ENCODE measurements around the gene MMD. TPM values are rescaled to one million over a fixed set of nuclear protein-coding genes. Genes with fewer than 3 reads are reported as not detected.
"Not testable (repeated sequence)": the region's sequence is repeated elsewhere in the genome, so short reads cannot be mapped to it uniquely, and the experiment has no call there.

MMD gene, protein sequence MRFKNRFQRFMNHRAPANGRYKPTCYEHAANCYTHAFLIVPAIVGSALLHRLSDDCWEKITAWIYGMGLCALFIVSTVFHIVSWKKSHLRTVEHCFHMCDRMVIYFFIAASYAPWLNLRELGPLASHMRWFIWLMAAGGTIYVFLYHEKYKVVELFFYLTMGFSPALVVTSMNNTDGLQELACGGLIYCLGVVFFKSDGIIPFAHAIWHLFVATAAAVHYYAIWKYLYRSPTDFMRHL
- total RNA-seq: 22.3 and 22.9 TPM in 2 replicates

DNA sequence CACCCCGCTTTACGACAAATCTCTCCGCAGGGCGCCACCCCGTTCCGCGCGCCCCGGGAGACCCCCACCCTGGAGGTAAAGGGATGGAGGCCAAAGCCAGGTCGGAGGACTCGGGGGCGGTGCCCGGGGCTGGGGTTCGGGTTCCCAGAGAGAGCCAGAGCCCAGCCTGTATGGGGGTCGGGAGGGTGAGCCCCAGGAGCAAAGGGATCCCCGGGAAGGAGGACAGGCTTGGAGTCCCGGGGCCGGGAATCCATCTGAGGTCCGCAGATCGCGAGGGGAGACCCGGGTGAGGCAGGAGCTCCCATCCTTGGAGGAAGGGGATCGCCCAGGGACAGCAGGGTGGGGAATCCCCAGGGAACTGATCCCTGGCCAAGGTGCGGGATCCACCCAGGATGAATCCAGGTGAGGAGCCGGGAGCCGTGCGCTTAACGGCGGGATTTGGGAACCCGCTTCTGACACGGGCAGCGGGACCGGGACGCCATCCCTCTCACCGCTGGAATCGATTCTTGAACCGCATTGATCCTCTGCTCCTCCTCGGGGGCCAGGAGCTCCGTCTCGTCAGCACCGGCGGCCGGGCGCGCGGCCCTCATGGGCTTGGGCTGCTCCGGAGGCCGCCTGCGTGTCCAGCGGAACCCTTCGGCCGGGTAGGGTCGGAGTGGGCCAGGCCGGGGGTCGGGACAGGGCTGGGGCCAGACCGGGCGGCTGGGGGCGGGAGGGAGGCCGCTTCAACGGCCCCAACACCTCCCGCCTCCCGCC lies at the start of gene MMD:
Gene MMD (minus strand): TSS at position 657 of the 756 bp plus-strand sequence. CDS start 140 bp downstream, at position 517.
- TF ChIP-seq, protein P1, sequence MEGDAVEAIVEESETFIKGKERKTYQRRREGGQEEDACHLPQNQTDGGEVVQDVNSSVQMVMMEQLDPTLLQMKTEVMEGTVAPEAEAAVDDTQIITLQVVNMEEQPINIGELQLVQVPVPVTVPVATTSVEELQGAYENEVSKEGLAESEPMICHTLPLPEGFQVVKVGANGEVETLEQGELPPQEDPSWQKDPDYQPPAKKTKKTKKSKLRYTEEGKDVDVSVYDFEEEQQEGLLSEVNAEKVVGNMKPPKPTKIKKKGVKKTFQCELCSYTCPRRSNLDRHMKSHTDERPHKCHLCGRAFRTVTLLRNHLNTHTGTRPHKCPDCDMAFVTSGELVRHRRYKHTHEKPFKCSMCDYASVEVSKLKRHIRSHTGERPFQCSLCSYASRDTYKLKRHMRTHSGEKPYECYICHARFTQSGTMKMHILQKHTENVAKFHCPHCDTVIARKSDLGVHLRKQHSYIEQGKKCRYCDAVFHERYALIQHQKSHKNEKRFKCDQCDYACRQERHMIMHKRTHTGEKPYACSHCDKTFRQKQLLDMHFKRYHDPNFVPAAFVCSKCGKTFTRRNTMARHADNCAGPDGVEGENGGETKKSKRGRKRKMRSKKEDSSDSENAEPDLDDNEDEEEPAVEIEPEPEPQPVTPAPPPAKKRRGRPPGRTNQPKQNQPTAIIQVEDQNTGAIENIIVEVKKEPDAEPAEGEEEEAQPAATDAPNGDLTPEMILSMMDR (IDR thresholded peaks at IDR 0.05; ENCODE audit: insufficient read depth, low read length, poor library complexity, severe bottlenecking): no peak
- Histone ChIP-seq H3K36me3 (ENCODE audit: control insufficient read depth, insufficient read depth, low read length) (no peaks in the 10 kb centered on the region), H3K27me3 (ENCODE audit: control insufficient read depth, insufficient read depth, low read length) (no peaks in the 10 kb centered on the region), H3K4me3 (ENCODE audit: low read depth, low read length) (peak within 1 kb of the TSS; percentile 79)
- no peak for DNase-seq (ENCODE audit: low read depth)

DNA sequence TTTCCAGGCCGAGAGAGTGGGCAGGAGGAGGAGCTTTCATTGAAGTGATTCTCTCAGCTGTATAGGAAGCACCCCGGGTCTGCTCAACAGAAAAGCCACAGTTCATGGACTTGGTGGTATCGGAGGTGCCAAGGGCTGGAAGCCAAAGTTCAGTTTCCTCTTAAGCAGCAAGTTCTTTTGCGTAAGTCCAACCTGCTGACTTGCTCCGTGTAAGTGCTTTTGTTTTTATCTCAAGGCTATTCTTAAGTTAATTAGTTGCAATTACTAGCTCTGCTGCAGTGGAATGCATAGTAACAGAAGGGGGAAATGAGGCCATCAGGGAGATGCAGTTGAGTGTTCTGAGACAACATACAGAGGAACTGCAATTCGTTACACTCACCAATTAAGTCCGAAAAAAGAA lies 45.0 kb upstream of the MMD start:
- DNase-seq (ENCODE audit: low read depth): no peak
- H3K36me3 ChIP-seq (ENCODE audit: control insufficient read depth, insufficient read depth, low read length): no peaks in the 10 kb centered on the region
- TF ChIP-seq, protein P1 (IDR thresholded peaks at IDR 0.05; ENCODE audit: insufficient read depth, low read length, poor library complexity, severe bottlenecking): no peak
- H3K4me3 ChIP-seq (ENCODE audit: low read depth, low read length): no peak overlapping the region
- H3K27me3 ChIP-seq (ENCODE audit: control insufficient read depth, insufficient read depth, low read length): no peaks in the 10 kb centered on the region

DNA sequence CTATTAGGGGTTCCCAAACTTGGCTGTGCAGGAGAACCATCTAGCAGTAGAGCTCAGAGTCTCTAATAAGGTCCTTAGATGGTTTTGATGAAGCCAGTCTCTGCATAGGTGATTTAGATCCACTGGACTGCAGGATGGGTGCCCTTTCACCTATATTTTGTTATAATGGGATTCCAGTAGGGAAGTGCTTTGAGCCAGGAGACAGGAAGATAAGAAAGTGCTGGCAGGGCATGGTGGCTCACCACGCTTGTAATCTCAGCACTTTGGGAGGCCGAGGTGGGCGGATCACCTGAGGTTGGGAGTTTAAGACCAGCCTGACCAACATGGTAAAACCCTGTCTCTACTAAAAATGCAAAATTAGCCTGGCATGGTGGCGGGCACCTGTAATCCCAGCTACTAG lies 44.1 kb upstream of the MMD start:
- not testable (repeated sequence) for H3K4me3 ChIP-seq (ENCODE audit: low read depth, low read length); H3K36me3 ChIP-seq (ENCODE audit: control insufficient read depth, insufficient read depth, low read length); H3K27me3 ChIP-seq (ENCODE audit: control insufficient read depth, insufficient read depth, low read length); DNase-seq (ENCODE audit: low read depth)

DNA sequence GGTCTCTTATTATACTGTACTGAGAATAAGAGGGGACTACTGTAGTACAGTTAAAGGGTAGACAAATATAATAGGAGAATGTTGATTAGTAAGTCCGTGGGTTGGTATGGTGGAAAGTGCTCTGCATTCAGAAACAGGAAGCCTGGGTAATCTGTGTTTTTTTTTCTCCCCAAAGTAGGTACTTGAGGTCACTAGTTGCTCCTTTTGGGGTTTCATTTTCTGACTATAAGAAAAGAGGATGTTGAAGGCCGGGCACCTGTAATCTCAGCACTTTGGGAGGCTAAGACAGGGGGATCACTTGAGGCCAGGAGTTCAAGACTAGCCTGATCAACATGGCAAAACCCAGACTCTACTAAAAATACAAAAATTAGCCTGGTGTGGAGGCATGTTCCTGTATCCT lies 42.0 kb upstream of the MMD start:
- Histone ChIP-seq H3K4me3 (ENCODE audit: low read depth, low read length) (no peak overlapping the region), H3K36me3 (ENCODE audit: control insufficient read depth, insufficient read depth, low read length) (no peaks in the 10 kb centered on the region), H3K27me3 (ENCODE audit: control insufficient read depth, insufficient read depth, low read length) (no peaks in the 10 kb centered on the region)
- TF ChIP-seq, protein P1 (IDR thresholded peaks at IDR 0.05; ENCODE audit: insufficient read depth, low read length, poor library complexity, severe bottlenecking): no peak
- DNase-seq (ENCODE audit: low read depth): no peak

DNA sequence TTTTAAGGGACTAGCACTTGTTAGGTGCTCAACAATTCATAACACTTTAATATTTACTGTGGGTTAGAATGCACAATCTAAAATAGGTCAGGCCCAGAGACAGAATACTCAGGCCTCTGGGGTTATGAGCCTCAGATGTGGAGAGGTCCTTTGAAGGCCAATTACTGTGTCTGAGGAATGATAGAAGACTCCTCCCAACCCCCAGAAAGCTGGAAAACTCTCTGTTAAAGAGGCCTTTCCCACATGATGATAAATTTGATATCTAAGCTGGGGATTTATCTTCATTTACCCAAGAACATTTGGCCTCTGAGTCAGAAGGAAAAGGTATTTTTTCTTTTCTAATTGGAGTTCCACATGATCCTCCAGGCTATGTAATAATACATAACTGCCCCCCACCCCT lies 41.1 kb upstream of the MMD start:
- no peak for DNase-seq (ENCODE audit: low read depth)
- TF ChIP-seq, protein P1 (IDR thresholded peaks at IDR 0.05; ENCODE audit: insufficient read depth, low read length, poor library complexity, severe bottlenecking): no peak
- Histone ChIP-seq H3K4me3 (ENCODE audit: low read depth, low read length) (no peak overlapping the region), H3K27me3 (ENCODE audit: control insufficient read depth, insufficient read depth, low read length) (no peaks in the 10 kb centered on the region), H3K36me3 (ENCODE audit: control insufficient read depth, insufficient read depth, low read length) (no peaks in the 10 kb centered on the region)

DNA sequence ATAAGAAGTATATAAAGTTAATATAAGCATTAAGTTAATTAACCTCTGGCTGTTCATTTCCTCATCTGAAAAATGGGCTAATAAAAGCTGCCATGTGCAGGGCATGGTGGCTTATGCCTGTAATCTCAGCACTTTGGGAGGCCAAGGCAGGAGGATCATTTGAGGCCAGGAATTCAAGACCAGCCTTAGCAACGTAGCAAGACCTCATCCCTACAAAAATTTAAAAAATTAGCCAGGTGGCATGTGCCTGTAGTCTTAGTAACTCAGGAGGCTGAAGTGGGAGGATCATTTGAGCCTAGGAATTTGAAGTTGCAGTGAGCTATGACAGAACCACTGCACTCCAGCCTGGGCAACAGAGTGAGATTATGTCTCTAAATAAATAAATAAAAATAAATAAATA lies 40.6 kb upstream of the MMD start:
- no peak for DNase-seq (ENCODE audit: low read depth)
- TF ChIP-seq, protein P1 (IDR thresholded peaks at IDR 0.05; ENCODE audit: insufficient read depth, low read length, poor library complexity, severe bottlenecking): no peak
- H3K4me3 ChIP-seq (ENCODE audit: low read depth, low read length): no peak overlapping the region
- H3K27me3 ChIP-seq (ENCODE audit: control insufficient read depth, insufficient read depth, low read length): no peaks in the 10 kb centered on the region
- H3K36me3 ChIP-seq (ENCODE audit: control insufficient read depth, insufficient read depth, low read length): no peaks in the 10 kb centered on the region
